ENCODE measurements around the gene ZNF165. TPM values are rescaled to one million over a fixed set of nuclear protein-coding genes. Genes with fewer than 3 reads are reported as not detected.

The ZNF165 gene
- 2.0 and 2.5 TPM in 2 replicates for total RNA-seq

DNA sequence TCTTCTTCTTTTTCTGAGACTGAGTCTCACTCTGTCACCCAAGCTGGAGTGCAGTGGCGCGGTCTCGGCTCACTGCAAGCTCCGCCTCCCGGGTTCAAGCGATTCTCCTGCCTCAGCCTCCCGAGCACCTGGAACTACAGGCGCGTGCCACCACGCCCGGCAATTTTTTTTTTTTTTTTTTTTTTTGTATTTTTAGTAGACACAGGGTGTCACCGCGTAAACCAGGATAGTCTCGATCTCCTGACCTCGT lies at the start of gene ZNF165:
ZNF165 (plus strand) TSS at position 188 of the 250 bp plus-strand sequence. CDS start 4,913 bp downstream, outside the sequence.

GRCh38 chr6:28124350-28124970 lies 44.1 kb downstream of the ZNF165 start, which contains the start of gene ZSCAN16:
Gene ZSCAN16, plus strand, starts transcription at chr6:28124609. Its CDS starts 835 bp downstream, at chr6:28125444.

Other genes with a start within 250 kb of the ZNF165 start
- gene OR2B2, start 168.2 kb upstream of the ZNF165 start, total RNA-seq = not detected in 2 replicates
- gene OR2B6, start 123.3 kb upstream of the ZNF165 start, total RNA-seq = not detected in 2 replicates
- gene ZSCAN16, start 44.0 kb downstream of the ZNF165 start, total RNA-seq = 1.4 and 2.0 TPM in 2 replicates
- gene ZKSCAN8, start 61.3 kb downstream of the ZNF165 start, total RNA-seq = 5.4 and 5.7 TPM in 2 replicates
- gene ZSCAN9, start 144.7 kb downstream of the ZNF165 start, total RNA-seq = 3.9 and 7.0 TPM in 2 replicates
- gene ZKSCAN4, start 171.7 kb downstream of the ZNF165 start, total RNA-seq = 2.6 and 3.1 TPM in 2 replicates
- 0.56 and 1.0 TPM in 2 replicates for gene NKAPL, start 178.7 kb downstream of the ZNF165 start, total RNA-seq
- gene ZSCAN26, start 186.6 kb downstream of the ZNF165 start, total RNA-seq = 5.0 and 7.4 TPM in 2 replicates
- 1.1 and 2.8 TPM in 2 replicates for gene PGBD1, start 201.0 kb downstream of the ZNF165 start, total RNA-seq